Fibroblast of lung (primary cell): Measurements from ENCODE around the gene MACROD1. TPM values are rescaled to one million over a fixed set of nuclear protein-coding genes. Genes with fewer than 3 reads are reported as not detected.
A peak's percentile ranks its signal among the peaks of the same experiment; 100 is the strongest.
"Not testable (repeated sequence)": the region's sequence is repeated elsewhere in the genome, so short reads cannot be mapped to it uniquely, and the experiment has no call there.

Experiments used
- DNase-seq, 2 donors: peaks; one replicate each; pipeline versions ENCODE4 v3.0.0 to v3.0.0-alpha.2; 2010; ENCODE audit warnings: low read depth in 2 of 2
- H2AFZ ChIP-seq: 2 replicates; pipeline ENCODE4 v1.5.1; 2012; ENCODE audit warnings: low read length, control low read depth, inconsistent platforms
- H3K27ac ChIP-seq: 2 replicates; pipeline ENCODE4 v1.5.1; 2011; ENCODE audit warnings: low read length, control low read depth; ENCODE audit not compliant: insufficient read depth
- H3K27me3 ChIP-seq: 2 replicates; pipeline ENCODE4 v1.5.1; 2011; ENCODE audit warnings: mild to moderate bottlenecking, low read length; ENCODE audit not compliant: control insufficient read depth, insufficient read depth
- H3K36me3 ChIP-seq: 2 replicates; pipeline ENCODE4 v1.5.1; 2011; ENCODE audit warnings: low read length; ENCODE audit not compliant: control insufficient read depth, insufficient read depth
- H3K4me1 ChIP-seq: 2 replicates; pipeline ENCODE4 v1.5.1; 2011; ENCODE audit warnings: low read length; ENCODE audit not compliant: control insufficient read depth, insufficient read depth; ENCODE audit errors: extremely low read depth
- H3K4me2 ChIP-seq: 2 replicates; pipeline ENCODE4 v1.5.1; 2011; ENCODE audit warnings: low read length, control low read depth; ENCODE audit not compliant: insufficient read depth; ENCODE audit errors: extremely low read depth
- H3K4me3 ChIP-seq, 4 experiments: fragments of 200-600 bp in 1 of 4; sonication (generic) in 1 of 4; replicated peaks in 1 of 4; 2 replicates each; pipeline ENCODE4 v1.5.1; 2011 to 2016; ENCODE audit warnings: low read length in 4 of 4, low read depth in 3 of 4, mild to moderate bottlenecking in 3 of 4, control low read depth in 2 of 4, inconsistent platforms in 1 of 4, mixed read lengths in 1 of 4; ENCODE audit not compliant: insufficient read depth in 1 of 4; ENCODE audit errors: control extremely low read depth in 1 of 4
- H3K79me2 ChIP-seq: 2 replicates; pipeline ENCODE4 v1.5.1; 2012; ENCODE audit warnings: mild to moderate bottlenecking, low read length, inconsistent platforms; ENCODE audit not compliant: control insufficient read depth, insufficient read depth
- H3K9ac ChIP-seq: 2 replicates; pipeline ENCODE4 v1.5.1; 2011; ENCODE audit warnings: mild to moderate bottlenecking, low read length, control low read depth; ENCODE audit not compliant: insufficient read depth
- H3K9me3 ChIP-seq: 2 replicates; pipeline ENCODE4 v1.5.1; 2012; ENCODE audit warnings: low read depth, low read length; ENCODE audit not compliant: control insufficient read depth, insufficient read depth
- H4K20me1 ChIP-seq: 2 replicates; pipeline ENCODE4 v1.5.1; 2011; ENCODE audit warnings: low read length; ENCODE audit not compliant: control insufficient read depth, insufficient read depth; ENCODE audit errors: extremely low read depth
- CTCF ChIP-seq, 2 donors: IDR thresholded peaks in 1 of 2; conservative IDR thresholded peaks in 1 of 2; 1 replicate in 1 of 2; 2 replicates in 1 of 2; pipeline ENCODE4 v1.5.1; 2011 to 2012; ENCODE audit warnings: low read length in 2 of 2, control low read depth in 1 of 2, inconsistent platforms in 1 of 2, low read depth in 1 of 2, mild to moderate bottlenecking in 1 of 2
- EZH2 ChIP-seq: IDR thresholded peaks from 2 replicates; pipeline ENCODE4 v1.5.1; 2012; ENCODE audit warnings: low read length, control low read depth, mild to moderate bottlenecking; ENCODE audit errors: missing control alignments
- polyA plus RNA-seq, 2 donors: library from polyadenylated mRNA; depleted of rRNA in 1 of 2; stranded (reverse) in 1 of 2; unstranded in 1 of 2; fragments of >200 nt; gene quantifications; 2 replicates each; pipeline ENCODE4 v1.2.1, GENCODE V29; 2011 to 2012; ENCODE audit warnings: missing spikeins in 1 of 2
- total RNA-seq: library from RNA; depleted of rRNA; stranded (reverse); fragments of >200 nt; gene quantifications from 2 replicates; pipeline ENCODE4 v1.2.1, GENCODE V29; 2014

MACROD1 gene
- total and polyA plus RNA-seq, 2 donors (not counting 1 experiment from before 2014, with no cell fraction given) = 8.8 to 24.8 TPM

- Histone ChIP-seq H3K4me2 (peak overlapping the region; percentile 92), H3K4me3 (peak overlapping the region; percentile 42 to 76 (median 69)), H2AFZ (peak overlapping the region; percentile 70), H3K9ac (peak overlapping the region; percentile 62), H3K27ac (no peak overlapping the region), H3K4me1 (peaks cover 6% of the 10 kb centered on the region), H3K9me3 (no peaks in the 10 kb centered on the region), H3K27me3 (no peaks in the 10 kb centered on the region), H3K36me3 (no peaks in the 10 kb centered on the region), H3K79me2 (no peaks in the 10 kb centered on the region), H4K20me1 (no peaks in the 10 kb centered on the region)
- DNase-seq = no peak
- TF ChIP-seq CTCF (conservative IDR thresholded peaks at IDR 0.05 in 1 of 2, IDR thresholded peaks at IDR 0.05 in 1 of 2; ENCODE audit: low read depth in 1 of 2, low read length in 2 of 2) (no peak), EZH2 (no peak)
These were observed 452 bp downstream of the MACROD1 start for GRCh38 chr11:64165481-64165841.

GRCh38 chr11:64164392-64165312 lies 1.3 kb downstream of the MACROD1 start:
- no peak for DNase-seq
- H3K4me3 ChIP-seq = peak overlapping the region; percentile 42 to 76 (median 69)
- H3K4me1 ChIP-seq = peaks cover 6% of the 10 kb centered on the region
- no peaks in the 10 kb centered on the region for H4K20me1 ChIP-seq
- H3K9me3 ChIP-seq = no peaks in the 10 kb centered on the region
- no peak overlapping the region for H3K27ac ChIP-seq
- no peak for TF ChIP-seq EZH2
- TF ChIP-seq CTCF (conservative IDR thresholded peaks at IDR 0.05 in 1 of 2, IDR thresholded peaks at IDR 0.05 in 1 of 2; ENCODE audit: low read depth in 1 of 2, low read length in 2 of 2) = no peak
- H3K79me2 ChIP-seq = no peaks in the 10 kb centered on the region
- H2AFZ ChIP-seq = peak overlapping the region; percentile 33
- H3K9ac ChIP-seq = no peak overlapping the region
- no peaks in the 10 kb centered on the region for H3K27me3 ChIP-seq
- peak overlapping the region; percentile 92 for H3K4me2 ChIP-seq
- H3K36me3 ChIP-seq = no peaks in the 10 kb centered on the region

DNA sequence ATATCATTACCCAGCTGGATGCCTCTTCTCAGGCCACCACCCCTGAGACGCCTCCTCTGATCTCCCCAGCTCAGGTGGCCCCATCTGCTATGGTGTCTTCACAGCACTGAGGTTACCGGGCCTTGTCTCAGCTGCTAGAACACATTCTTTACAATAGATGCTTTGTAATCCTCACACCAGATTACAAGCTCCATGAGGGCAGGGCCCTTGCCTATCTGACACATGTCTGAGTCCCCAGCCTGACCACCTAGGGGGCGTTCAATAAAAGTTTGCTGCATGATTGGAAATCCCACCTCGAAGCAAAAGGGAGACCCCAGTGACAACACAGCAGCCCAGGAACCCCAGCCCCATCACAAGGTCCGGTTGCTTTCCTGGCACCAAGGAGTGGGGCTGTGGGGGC lies 2.0 kb downstream of the MACROD1 start:
- H3K4me3 ChIP-seq = no peak overlapping the region
- no peaks in the 10 kb centered on the region for H3K36me3 ChIP-seq
- TF ChIP-seq CTCF (conservative IDR thresholded peaks at IDR 0.05 in 1 of 2, IDR thresholded peaks at IDR 0.05 in 1 of 2; ENCODE audit: low read depth in 1 of 2, low read length in 2 of 2) (no peak), EZH2 (no peak)
- H3K27me3 ChIP-seq = no peaks in the 10 kb centered on the region
- H3K79me2 ChIP-seq = no peaks in the 10 kb centered on the region
- H4K20me1 ChIP-seq = no peaks in the 10 kb centered on the region
- no peak overlapping the region for H3K27ac ChIP-seq
- H3K4me1 ChIP-seq = peaks cover 6% of the 10 kb centered on the region
- H2AFZ ChIP-seq = no peak overlapping the region
- no peaks in the 10 kb centered on the region for H3K9me3 ChIP-seq
- DNase-seq = no peak
- H3K4me2 ChIP-seq = no peak overlapping the region
- H3K9ac ChIP-seq = no peak overlapping the region

GRCh38 chr11:64162769-64163168 lies 3.1 kb downstream of the MACROD1 start:
- H3K4me1 ChIP-seq, H3K4me3 ChIP-seq, H3K9ac ChIP-seq, H3K27me3 ChIP-seq, H3K79me2 ChIP-seq, H3K27ac ChIP-seq, H3K9me3 ChIP-seq, H2AFZ ChIP-seq, H3K4me2 ChIP-seq, DNase-seq, H3K36me3 ChIP-seq, H4K20me1 ChIP-seq: not testable (repeated sequence)
